Right ventricle myocardium superior (tissue), 1 donor: ENCODE results near the gene ZC3H7A. TPM values are rescaled to one million over a fixed set of nuclear protein-coding genes. Genes with fewer than 3 reads are reported as not detected.

Source experiments
- ATAC-seq: fragments of 200-7000 bp; cut with Tn5 transposase; one replicate; pipeline ENCODE4 v1.9.1; 2020; ENCODE audit warnings: mild to moderate bottlenecking; ENCODE audit not compliant: poor library complexity
- DNase-seq: peaks from one replicate; pipeline ENCODE4 v3.0.0-alpha.2; 2020
- intact Hi-C: fragments of 100-400 bp; cut with DNase I; formaldehyde crosslinking; loops from one replicate; pipeline ENCODE4 v1.11.2; 2022
- total RNA-seq: library from RNA; stranded (reverse); fragmentation: NEBNext Ultra II Directional; extraction: Animal tissue kit (Norgen Biotek cat#: 25700); gene quantifications from one replicate; pipeline ENCODE4 v1.2.1, GENCODE V29; 2021
- donor health status: DM: no; HTN: yes; CAD: no; lungs with severe emphysema.

Gene ZC3H7A
- total RNA-seq, 1 donor from 2014 or later = 23.7 TPM

DNA sequence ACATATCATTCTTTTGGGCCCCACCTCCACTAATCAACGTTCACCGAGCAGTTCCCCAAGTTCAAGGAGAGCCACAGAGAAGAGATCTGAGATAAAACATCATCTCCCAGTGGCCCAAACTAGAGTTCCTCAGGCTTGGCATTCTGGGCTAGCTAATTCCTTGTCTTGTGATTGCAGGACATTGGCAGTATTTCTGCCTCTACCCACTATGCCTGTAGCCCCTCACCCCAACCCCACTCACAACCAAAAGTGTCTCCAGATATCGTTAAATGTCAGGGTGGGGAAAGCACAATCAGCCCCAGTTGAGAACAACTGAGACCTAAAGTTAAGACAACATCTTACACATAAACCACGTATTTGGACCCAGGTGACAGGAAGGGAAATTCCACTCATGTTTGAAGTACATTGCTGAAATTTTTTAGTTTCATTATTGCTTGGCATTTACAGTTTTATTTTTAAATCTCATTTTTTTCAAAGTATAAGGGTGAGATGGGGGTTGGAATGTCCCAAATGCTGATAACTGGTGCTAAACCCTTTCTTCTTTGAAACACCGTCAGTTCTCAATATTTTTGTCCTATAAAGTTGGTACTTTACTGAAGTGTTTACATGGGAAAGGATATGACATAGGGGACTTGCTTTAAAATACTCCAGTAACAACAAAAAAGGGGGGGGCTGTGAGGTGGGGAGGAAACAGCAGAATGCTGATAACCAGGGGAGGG is 13.6 kb downstream of the ZC3H7A start:
- ATAC-seq (peak; percentile 48), DNase-seq (no peak)
- intact Hi-C loops = no loop called here

DNA sequence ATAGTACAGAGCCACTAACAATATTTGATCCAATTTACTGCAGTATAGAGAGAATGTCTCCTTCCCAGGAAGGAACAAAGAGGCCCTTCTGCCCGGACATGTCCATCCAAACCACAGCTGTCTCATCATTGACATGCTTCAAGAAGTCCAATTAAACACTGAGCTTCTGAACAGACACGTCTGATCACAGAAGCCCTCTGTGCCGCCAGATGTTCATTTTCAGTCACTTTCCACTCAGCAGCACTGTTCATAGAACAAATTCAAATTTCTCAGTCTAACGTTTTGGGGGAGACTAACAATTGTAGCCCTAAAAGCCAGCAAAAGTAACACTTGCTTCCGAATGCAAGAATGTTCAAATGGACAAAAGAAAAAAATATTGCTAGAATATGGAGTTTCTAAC is 15.3 kb downstream of the ZC3H7A start:
- intact Hi-C loops = no loop called here
- DNase-seq = no peak
- peak; percentile 8 for ATAC-seq

GRCh38 chr16:11780991-11781680 is 15.9 kb downstream of the ZC3H7A start:
- DNase-seq (no peak), ATAC-seq (no peak)
- intact Hi-C loops = no loop called here

DNA sequence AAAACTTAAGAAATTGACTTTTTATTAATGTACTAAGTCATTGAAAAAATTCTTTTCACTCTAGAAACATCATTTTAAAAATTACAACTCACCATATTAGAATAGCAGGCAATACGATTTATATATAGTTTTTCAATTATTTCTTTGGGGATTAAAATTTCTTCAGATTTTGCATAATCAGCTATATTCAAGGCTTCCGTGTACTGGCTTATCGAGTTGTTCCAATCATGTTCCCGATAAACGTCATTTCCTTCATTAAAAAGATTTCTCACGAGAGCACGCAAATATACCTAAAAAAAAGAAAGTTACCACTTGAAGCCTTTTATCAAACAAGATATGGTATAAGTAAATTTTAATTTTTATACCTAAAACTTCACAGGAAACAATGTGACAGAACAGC is 18.0 kb downstream of the ZC3H7A start:
- ATAC-seq (no peak), DNase-seq (no peak)
- intact Hi-C loops = no loop called here

DNA sequence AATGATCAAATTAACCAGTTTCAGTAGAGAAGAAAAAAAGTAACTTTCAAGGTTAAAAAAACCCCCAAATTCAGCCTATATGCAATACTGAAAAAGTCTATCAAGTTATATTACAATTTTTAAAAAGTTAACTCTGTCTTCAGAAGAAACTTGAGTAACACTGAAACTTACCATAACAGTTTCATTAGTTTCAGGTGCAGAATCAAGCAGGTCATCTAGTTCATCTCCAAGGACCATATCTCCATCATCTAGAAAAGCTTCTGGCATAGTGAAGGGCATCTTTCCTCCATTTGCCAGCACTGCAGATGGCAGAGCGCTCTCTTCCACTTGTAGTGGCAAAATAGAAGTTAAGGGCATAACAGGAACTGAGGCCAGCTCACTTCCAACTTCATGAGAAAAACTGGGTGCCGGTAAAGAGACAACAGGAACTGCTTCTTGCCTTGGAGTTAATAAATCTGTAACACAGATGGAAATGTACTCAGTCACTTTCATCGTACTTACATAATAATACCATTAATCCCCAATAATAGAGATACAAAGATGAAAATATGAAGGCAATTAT is 22.9 kb downstream of the ZC3H7A start:
- intact Hi-C loops = no loop called here
- no peak for ATAC-seq
- no peak for DNase-seq

DNA sequence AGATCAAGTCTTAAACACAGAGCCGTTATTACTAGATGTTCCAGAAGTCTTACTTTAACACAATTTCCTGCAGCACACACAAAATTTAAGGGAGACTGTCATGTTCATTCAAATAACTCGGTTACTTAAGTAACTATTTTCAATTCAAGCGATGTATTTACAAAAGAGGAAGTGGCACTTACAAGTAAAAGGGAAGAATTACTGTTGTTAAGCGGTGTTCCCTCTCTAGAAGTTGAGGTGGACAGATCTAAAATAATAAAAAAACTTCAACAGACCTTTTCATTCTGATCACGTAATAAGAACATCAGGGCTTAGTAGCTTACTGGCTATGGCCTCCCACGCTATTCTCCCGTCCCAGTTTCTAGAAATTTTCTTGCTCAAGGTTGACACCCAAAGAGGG is 28.2 kb downstream of the ZC3H7A start:
- intact Hi-C loops = no loop called here
- DNase-seq (no peak), ATAC-seq (no peak)

DNA sequence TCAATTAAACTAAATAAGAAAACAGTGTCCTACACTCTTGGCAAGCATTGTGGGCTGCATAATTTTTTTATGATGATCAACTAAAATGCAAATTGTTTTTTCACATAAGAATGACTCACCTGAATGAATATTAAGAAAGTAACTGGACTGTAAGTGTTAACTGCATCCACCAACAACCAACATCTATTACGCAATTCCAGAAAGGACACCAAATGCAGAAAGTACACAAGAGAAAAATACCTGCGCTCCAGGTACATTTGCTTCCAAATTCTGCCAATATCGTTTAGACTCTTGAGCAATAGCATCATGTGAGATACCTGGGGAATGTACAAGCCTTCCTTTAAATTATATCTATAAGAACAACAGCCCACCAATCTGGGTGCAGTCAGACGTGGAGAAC is 34.6 kb downstream of the ZC3H7A start:
- DNase-seq = no peak
- no peak for ATAC-seq
- intact Hi-C loops = no loop called here

DNA sequence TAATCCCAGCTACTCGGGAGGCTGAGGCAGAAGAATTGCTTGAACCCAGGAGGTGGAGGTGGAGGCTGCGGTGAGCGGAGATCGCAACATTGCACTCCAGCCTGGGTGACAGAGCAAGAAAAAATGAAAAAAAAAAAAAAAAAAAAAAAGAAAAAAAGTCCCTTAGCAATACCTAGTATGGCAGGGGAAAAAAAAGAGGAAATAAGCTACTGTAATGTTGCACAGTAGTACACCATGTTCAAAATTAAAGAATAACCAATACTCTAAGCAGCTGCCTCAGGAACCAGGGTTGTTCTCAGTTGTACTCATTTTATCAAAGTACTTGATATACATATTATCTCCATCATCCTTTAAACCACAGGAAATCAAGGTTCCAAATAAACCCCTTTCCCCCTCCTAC is 37.1 kb downstream of the ZC3H7A start:
- intact Hi-C loops = no loop called here

DNA sequence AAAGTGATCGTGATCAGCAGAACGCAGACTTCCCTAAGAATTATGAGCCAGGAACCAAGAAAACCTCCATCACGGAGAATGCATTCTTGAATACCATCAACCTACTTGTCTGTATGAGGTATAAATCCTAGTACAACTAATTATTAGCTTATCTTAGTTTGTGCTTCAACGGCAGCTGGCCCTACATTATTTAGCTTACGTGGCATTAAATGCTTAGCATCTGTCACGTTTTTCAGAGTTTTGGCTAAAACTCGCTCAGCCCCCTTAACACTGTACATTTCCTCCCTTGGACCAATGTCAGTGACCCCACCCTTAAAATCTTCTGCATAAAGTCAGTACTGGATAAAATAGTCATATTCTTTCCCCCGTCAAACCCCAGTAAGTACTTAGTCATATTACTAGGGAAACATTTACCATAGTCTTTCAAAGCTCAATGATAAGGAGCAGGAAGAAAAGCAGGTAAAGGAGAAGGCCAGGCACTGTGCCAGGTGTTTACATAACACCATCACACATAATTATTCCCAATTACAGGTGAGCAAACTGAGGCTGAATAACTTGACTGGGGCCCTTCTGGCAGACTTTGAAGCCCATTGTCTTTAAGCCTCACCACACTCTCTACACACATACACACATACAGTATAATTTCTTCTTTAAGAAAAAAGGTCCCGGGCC is 37.8 kb downstream of the ZC3H7A start:
- intact Hi-C loops = no loop called here
- DNase-seq = no peak
- ATAC-seq = no peak

More for the DNA sequence above, 37.1 kb downstream of the ZC3H7A start:
- DNase-seq = no peak
- ATAC-seq = no peak

GRCh38 chr16:11757671-11758545 is 39.1 kb downstream of the ZC3H7A start:
- no peak for DNase-seq
- intact Hi-C loops = no loop called here
- ATAC-seq = no peak

- DNase-seq (no peak), ATAC-seq (no peak)
- intact Hi-C loops = no loop called here
These were observed 40.8 kb downstream of the ZC3H7A start for GRCh38 chr16:11756248-11756647.

DNA sequence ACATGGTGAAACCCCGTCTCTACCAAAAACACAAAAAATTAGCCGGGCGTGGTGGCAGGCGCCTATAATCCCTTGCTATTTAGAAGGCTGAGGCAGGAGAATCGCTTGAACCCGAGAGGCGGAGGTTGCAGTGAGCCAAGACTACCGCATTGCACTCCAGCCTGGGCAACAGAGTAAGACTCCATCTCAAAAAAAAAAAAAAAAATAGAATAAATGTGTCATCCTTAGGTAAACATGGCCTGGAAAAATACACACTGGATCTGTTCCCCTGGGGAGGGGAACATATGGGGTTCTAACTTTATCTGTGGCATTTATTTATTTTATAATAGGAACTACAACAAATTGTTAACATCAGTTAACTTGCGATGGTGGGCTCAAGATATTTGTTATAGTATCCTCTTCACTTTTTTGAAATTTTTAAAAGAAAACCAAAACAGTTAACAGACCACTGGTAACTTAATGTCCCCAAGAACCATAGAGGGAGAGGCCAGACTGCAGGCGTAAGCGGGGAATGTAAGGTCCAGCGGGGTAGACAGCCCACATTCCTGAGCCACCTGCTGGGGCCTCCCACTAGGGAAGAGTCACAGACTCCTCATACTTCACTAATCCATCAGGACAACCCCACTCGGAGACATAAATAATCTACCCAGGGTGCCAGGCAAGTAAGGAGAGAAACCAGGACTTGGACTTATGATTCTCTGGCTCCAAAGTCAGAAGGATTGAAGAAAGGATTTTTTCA is 41.9 kb downstream of the ZC3H7A start:
- ATAC-seq (no peak), DNase-seq (no peak)
- intact Hi-C loops = no loop called here

DNA sequence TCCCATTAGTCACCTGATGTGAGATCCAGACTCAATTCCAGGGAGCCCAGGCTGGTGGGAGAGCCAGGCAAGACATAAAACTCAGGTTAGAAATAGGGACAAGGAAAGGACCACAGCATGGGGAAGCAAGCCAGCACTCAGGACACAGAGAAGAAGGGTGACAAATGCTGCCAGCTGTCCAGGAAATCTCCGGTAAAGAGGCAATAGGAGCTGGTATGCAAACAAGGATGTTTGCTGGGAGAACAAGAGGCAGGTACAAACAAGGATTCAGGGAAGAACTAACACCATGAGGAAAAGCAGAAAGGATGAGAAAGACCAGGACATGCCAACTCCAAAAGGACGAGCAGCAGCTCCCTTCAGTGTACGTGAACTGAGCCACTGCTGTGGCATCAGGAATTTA is 44.2 kb downstream of the ZC3H7A start:
- intact Hi-C loops = no loop called here

GRCh38 chr16:11750056-11750455 is 47.0 kb downstream of the ZC3H7A start:
- intact Hi-C loops = no loop called here
- no peak for DNase-seq
- ATAC-seq = no peak

More for the DNA sequence above, 44.2 kb downstream of the ZC3H7A start:
- ATAC-seq = no peak
- DNase-seq = no peak

GRCh38 chr16:11748404-11749254 is 48.4 kb downstream of the ZC3H7A start:
- no peak for ATAC-seq
- intact Hi-C loops = no loop called here

DNA sequence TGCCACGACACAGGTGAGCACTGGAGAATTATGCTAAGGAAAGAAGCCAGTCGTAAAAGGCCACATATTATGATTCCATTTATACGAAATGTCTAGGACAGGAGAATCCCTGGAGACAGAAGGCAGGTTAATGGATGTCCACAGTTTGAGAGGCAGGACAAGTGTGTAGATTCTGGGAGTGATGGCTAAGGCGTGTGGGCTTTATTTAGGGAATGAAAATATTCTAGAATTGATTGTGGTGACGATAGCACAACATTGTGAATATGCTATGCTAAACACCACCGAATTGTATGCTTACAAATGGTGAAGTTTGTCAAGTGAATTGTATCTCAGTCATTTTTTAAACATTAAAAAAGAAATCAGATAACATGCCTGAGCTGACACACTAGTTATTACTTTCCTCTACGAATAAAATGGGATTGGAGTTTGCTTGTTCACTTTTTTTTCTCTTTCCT is 49.1 kb downstream of the ZC3H7A start:
- no peak for DNase-seq
- intact Hi-C loops = no loop called here
- no peak for ATAC-seq

More at GRCh38 chr16:11748404-11749254, 48.4 kb downstream of the ZC3H7A start:
- no peak for DNase-seq

GRCh38 chr16:11744075-11744470 is 53.0 kb downstream of the ZC3H7A start:
- ATAC-seq = no peak
- no peak for DNase-seq
- intact Hi-C loops = no loop called here
